T-helper 1 cell treated with Interleukin-12 subunit alpha and Interleukin-12 subunit beta and Interleukin-4 antibody, amounts not matched to agents 30 ng/mL and 1 ng/mL, for 36 hours (primary cell): Measurements from ENCODE around the gene RCC1. TPM values are rescaled to one million over a fixed set of nuclear protein-coding genes. Genes with fewer than 3 reads are reported as not detected.
"Not testable (repeated sequence)": the region's sequence is repeated elsewhere in the genome, so short reads cannot be mapped to it uniquely, and the experiment has no call there.

Source experiments
- intact Hi-C: fragments of 100-400 bp; cut with micrococcal nuclease; formaldehyde crosslinking; loops from one replicate; pipeline ENCODE4 v1.15.1; 2024
- total RNA-seq: library from RNA; stranded (reverse); gene quantifications from 2 replicates; pipeline ENCODE4 v1.2.3, GENCODE V29; 2022

RCC1 gene, protein sequence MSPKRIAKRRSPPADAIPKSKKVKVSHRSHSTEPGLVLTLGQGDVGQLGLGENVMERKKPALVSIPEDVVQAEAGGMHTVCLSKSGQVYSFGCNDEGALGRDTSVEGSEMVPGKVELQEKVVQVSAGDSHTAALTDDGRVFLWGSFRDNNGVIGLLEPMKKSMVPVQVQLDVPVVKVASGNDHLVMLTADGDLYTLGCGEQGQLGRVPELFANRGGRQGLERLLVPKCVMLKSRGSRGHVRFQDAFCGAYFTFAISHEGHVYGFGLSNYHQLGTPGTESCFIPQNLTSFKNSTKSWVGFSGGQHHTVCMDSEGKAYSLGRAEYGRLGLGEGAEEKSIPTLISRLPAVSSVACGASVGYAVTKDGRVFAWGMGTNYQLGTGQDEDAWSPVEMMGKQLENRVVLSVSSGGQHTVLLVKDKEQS
- 55.8 and 58.3 TPM in 2 replicates for total RNA-seq

GRCh38 chr1:28505406-28506187 is at the start of gene RCC1:
RCC1 (plus strand) TSS chr1:28506043; CDS start chr1:28529867, 23,824 bp downstream.
- intact Hi-C loops, result loop anchor here (1.0 to 5.0 kb wide), 17 partner anchors 13 to 733 kb away; partner anchors contain the start of genes EYA3, PHACTR4, RNU11 and SESN2

GRCh38 chr1:28456078-28456477 is 49.8 kb upstream of the RCC1 start:
- intact Hi-C loops, result no loop called here

- intact Hi-C loops, result no loop called here
Observed at GRCh38 chr1:28457678-28458077, 48.2 kb upstream of the RCC1 start.

DNA sequence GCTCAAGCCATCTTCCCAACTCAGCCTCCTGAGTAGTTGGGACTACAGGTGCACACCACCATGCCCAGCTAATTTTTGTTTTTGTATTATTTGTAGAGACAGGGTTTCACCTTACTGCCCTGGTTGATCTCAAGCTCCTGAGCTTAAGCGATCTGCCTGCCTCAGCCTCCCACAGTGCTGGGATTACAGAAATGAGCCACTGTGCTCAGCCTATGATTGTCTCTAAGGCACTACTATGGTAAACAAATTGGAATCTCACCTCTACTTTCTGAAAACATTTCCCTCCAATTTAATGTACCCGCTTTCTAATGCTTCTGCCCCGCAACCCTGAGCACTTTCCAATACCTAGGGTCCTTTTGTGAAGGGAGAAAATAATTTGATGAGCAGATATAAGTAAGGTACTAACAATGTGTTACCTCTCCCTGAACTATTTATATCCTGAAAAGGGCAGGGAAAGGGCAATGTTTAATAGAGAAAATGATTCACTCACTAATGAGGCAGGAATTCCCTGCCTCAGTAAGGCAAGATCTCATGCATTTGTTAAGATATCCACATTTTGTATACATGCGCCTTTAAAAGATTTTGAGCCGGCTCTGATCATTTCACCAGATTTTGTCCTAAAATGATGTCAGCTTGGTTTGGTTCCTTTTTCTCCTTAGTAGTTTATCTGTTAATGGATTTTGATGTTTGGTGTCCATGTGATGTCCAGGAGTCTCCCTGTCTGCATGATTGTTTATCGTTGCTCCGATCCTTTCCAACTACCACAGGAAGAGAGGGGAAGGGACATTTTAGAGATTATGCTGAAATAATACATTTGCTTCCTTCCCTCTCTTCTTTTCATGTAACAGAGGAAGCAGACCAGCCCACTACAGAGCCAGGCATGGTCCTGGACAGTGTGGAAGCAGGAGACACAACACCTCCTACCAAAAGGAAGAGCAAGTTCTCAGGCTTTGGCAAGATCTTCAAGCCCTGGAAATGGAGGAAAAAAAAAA is 47.3 kb upstream of the RCC1 start:
- intact Hi-C loops, result no loop called here

- intact Hi-C loops, result no loop called here
Observed at GRCh38 chr1:28466226-28466778, 39.5 kb upstream of the RCC1 start.

- intact Hi-C loops, result no loop called here
Observed at GRCh38 chr1:28470146-28470545, 35.7 kb upstream of the RCC1 start.

- intact Hi-C loops, result not testable (repeated sequence)
Observed at GRCh38 chr1:28479497-28479896, 26.3 kb upstream of the RCC1 start.

DNA sequence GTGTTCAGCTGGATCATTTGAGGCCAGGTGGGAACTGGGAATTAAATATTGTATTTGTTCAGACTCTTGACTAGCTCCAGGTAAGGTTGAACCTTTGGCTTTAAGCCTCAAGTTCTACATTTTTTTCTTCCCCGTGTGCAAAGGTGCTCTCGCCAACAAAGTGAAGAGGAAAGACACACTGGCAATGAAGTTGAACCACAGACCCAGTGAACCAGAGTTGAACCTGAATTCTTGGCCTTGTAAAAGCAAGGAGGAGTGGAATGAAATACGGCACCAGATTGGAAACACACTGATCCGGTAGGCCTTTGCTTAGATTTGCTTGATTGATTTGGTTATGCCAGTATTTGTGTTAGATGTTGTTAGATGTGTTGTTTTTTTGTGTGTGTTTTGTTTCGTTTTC is 25.5 kb upstream of the RCC1 start:
- intact Hi-C loops, result no loop called here

GRCh38 chr1:28482138-28482537 is 23.7 kb upstream of the RCC1 start:
- intact Hi-C loops, result no loop called here

DNA sequence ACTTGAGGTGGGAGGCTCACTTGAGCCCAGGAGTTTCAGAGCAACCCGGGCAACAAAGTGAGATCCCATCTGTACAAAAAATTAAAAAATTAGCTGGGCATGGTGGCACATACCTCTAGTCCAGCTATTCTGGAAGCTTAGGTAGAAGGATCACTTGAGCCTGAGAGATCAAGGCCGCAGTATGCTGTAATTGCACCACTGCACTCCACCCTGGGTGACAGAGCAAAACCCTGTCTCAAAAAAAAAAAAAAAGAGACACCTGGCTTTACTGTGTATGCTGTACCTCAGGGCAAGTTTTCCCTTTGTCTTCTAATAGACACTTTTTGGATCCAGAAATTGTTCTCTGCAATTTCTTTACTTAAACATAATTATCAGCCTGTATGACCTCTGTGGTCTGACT is 23.1 kb upstream of the RCC1 start:
- intact Hi-C loops, result no loop called here

- intact Hi-C loops, result no loop called here
Observed at GRCh38 chr1:28494737-28495136, 11.1 kb upstream of the RCC1 start.

DNA sequence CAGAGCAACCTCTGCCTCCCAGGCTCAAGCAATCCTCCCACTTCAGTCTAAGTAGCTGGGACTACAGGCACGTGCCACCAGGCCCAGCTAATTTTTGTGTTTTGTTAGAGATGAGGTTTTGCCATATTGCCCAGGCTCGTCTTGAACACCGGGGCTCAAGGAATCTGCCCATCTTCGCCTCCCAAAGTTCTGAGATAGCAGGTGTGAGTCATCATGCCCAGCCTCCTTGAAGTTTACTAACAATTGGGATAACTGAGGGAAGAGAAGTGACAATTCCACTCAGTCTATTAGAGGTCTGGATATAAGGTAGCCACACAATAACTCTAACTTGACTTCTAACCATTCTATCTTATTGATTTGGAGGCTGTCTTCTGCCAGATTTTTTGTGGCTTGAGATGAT is 6.3 kb upstream of the RCC1 start:
- intact Hi-C loops, result no loop called here

- intact Hi-C loops, result no loop called here
Observed at GRCh38 chr1:28501925-28502324, 3.9 kb upstream of the RCC1 start.

DNA sequence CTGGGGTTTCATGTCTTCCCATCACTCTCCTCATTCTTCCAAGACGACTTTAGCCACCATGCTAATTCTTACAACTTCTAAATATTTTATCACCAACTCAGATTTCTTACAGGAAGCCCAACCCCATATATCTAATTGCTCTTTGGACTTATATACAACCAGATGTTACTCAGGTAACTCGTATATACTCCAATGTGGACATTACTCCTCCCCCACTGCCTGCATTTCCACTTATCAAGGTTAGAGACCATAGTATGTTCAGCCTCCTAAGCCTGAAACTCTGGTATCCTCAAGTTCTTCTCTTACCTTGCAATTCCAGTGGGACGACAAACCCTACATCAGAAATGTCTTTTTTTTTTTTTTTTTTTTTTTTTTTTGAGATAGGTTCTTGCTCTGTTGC is 2.7 kb upstream of the RCC1 start:
- intact Hi-C loops, result no loop called here

DNA sequence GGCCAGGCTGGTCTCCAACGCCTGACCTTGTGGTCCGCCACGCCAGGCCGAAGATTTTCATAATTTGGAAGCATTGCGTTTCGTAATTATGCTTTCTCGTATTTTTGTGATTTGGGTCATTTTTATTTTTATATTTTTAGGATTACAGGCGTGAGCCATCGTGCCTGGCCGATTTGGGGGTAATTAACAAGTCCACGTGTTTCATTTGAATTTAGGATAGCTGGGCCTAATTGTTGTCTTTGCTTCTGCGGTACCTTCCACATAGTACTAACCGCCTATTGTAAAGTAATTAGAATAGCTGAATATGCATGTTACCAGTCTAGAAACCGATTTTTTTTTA is 1.0 kb downstream of the RCC1 start:
- intact Hi-C loops, result loop anchor here (1.0 to 5.0 kb wide), 4 partner anchors 11 to 734 kb away; partner anchors contain the start of genes SRSF4 and STX12

DNA sequence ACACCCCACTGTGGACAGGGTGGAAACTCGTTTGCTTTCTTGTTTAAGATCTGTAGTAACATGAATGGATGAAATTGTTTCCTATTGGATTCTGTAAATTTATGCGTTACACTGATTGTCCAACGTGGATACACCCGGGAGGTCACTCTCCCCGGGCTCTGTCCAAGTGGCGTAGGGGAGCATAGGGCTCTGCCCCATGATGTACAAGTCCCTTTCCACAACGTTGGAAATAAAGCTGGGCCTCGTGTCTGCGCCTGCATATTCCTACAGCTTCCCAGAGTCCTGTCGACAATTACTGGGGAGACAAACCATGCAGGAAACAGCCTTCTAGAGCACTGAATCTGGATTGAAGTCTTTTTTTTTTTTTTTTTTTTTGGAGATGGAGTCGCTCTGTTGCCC is 1.4 kb downstream of the RCC1 start:
- intact Hi-C loops, result loop anchor here (2.0 to 5.0 kb wide), 3 partner anchors 148 to 734 kb away; partner anchors contain the start of genes SRSF4 and STX12

GRCh38 chr1:28507646-28508434 is 2.0 kb downstream of the RCC1 start:
- intact Hi-C loops, result loop anchor here (2.0 to 5.0 kb wide), 3 partner anchors 149 to 735 kb away; partner anchors contain the start of genes SRSF4 and STX12

- intact Hi-C loops, result loop anchor here (5.0 kb wide), 1 partner anchor 674 kb away; the partner anchor contains the start of gene SRSF4
Observed at GRCh38 chr1:28508435-28508754, 2.6 kb downstream of the RCC1 start.

DNA sequence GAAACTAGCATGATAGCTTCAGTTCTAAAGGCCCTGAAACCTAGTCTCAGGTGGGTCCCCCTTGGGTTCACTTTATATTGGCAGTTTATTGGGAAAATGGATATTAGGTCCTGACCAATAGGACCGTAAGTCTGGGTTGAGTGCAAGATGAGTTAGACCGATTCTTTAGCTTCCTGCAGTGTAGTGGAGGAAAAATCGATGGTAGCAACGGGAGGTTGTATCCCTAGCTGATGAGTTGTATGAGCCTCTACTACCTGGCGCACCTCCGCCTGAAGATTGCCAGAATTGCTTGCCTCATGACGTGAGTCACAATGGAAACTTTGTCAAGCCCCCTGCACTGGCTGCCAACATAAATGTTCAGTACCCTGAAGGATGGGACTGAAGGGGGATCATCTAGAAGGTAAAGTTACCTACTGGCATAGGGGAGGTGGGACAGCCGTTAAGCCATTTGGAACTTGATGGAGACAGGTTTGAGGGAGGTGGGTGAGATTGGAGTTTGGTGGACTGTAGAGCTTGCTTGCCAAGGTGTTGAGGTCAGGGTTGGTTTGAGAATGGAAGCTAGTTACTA is 3.9 kb downstream of the RCC1 start:
- intact Hi-C loops, result loop anchor here (5.0 kb wide), 1 partner anchor 673 kb away; the partner anchor contains the start of gene SRSF4
